ENCODE results near the gene TDRD15. TPM values are rescaled to one million over a fixed set of nuclear protein-coding genes. Genes with fewer than 3 reads are reported as not detected.

Gene TDRD15
- total RNA-seq, 2 donors from 2014 or later, result 0.33 TPM; not detected in 1

GRCh38 chr2:21165350-21165749 is 41.6 kb downstream of the TDRD15 start:
- H3K27me3 ChIP-seq, result no peaks in the 10 kb centered on the region
- H3K4me1 ChIP-seq, result no peaks in the 10 kb centered on the region
- no peak overlapping the region for H3K4me3 ChIP-seq
- no peak overlapping the region for H3K27ac ChIP-seq
- TF ChIP-seq POLR2A (IDR thresholded peaks at IDR 0.05) (no peak), CTCF (IDR thresholded peaks at IDR 0.05) (peak in 1 of 7 experiments; percentile 11)
- H3K9me3 ChIP-seq, result no peaks in the 10 kb centered on the region
- ATAC-seq (no peak), DNase-seq (no peak)
- no peaks in the 10 kb centered on the region for H3K36me3 ChIP-seq (replicated peaks in 1 of 2; ENCODE audit: insufficient read depth in 1 of 2, low read depth in 2 of 2)
- 4 to 5% methylated on average over 1 of the region's 1 CpG for WGBS, 2 donors
- intact Hi-C loops (cut with DNase I), result no loop called here

GRCh38 chr2:21175895-21176646 is 52.3 kb downstream of the TDRD15 start:
- no peaks in the 10 kb centered on the region for H3K27me3 ChIP-seq
- H3K9me3 ChIP-seq, result no peaks in the 10 kb centered on the region
- no peak overlapping the region for H3K4me3 ChIP-seq
- TF ChIP-seq CTCF (IDR thresholded peaks at IDR 0.05) (peak in 5 of 7 experiments; percentile 12 to 51 (median 35)), POLR2A (IDR thresholded peaks at IDR 0.05) (no peak)
- 16 to 18% methylated on average over 5 of the region's 5 CpGs for WGBS, 2 donors
- H3K36me3 ChIP-seq (replicated peaks in 1 of 2; ENCODE audit: insufficient read depth in 1 of 2, low read depth in 2 of 2), result no peaks in the 10 kb centered on the region
- intact Hi-C loops (cut with DNase I), result no loop called here
- ATAC-seq (no peak), DNase-seq (no peak)
- H3K4me1 ChIP-seq, result no peaks in the 10 kb centered on the region
- no peak overlapping the region for H3K27ac ChIP-seq

GRCh38 chr2:21181957-21182356 is 58.2 kb downstream of the TDRD15 start:
- Histone ChIP-seq H3K27ac (no peak overlapping the region), H3K36me3 (replicated peaks in 1 of 2; ENCODE audit: insufficient read depth in 1 of 2, low read depth in 2 of 2) (no peaks in the 10 kb centered on the region), H3K9me3 (no peaks in the 10 kb centered on the region), H3K27me3 (no peaks in the 10 kb centered on the region), H3K4me3 (no peak overlapping the region), H3K4me1 (no peaks in the 10 kb centered on the region)
- TF ChIP-seq POLR2A (IDR thresholded peaks at IDR 0.05) (no peak), CTCF (IDR thresholded peaks at IDR 0.05) (no peak)
- intact Hi-C loops (cut with DNase I), result no loop called here
- ATAC-seq, result no peak
- no peak for DNase-seq
- 58 to 67% methylated on average over 5 of the region's 5 CpGs for WGBS, 2 donors

- intact Hi-C loops (cut with DNase I), result no loop called here
- H3K27me3 ChIP-seq, result no peaks in the 10 kb centered on the region
- H3K27ac ChIP-seq, result no peak overlapping the region
- no peak for ATAC-seq
- H3K4me1 ChIP-seq, result no peaks in the 10 kb centered on the region
- DNase-seq, result no peak
- H3K36me3 ChIP-seq (replicated peaks in 1 of 2; ENCODE audit: insufficient read depth in 1 of 2, low read depth in 2 of 2), result no peaks in the 10 kb centered on the region
- H3K9me3 ChIP-seq, result no peaks in the 10 kb centered on the region
- WGBS, 2 donors, result 46 to 47% methylated on average over 4 of the region's 4 CpGs
- TF ChIP-seq CTCF (IDR thresholded peaks at IDR 0.05), result no peak
- TF ChIP-seq POLR2A (IDR thresholded peaks at IDR 0.05), result no peak
- no peak overlapping the region for H3K4me3 ChIP-seq
Observed at GRCh38 chr2:21183306-21183705, 59.5 kb downstream of the TDRD15 start.

- Histone ChIP-seq H3K36me3 (replicated peaks in 1 of 2; ENCODE audit: insufficient read depth in 1 of 2, low read depth in 2 of 2) (no peaks in the 10 kb centered on the region), H3K27me3 (no peaks in the 10 kb centered on the region), H3K4me3 (no peak overlapping the region), H3K27ac (no peak overlapping the region), H3K4me1 (no peaks in the 10 kb centered on the region), H3K9me3 (no peaks in the 10 kb centered on the region)
- intact Hi-C loops (cut with DNase I), result no loop called here
- 64 to 69% methylated on average over 2 of the region's 2 CpGs for WGBS, 2 donors
- ATAC-seq (no peak), DNase-seq (no peak)
- no peak for TF ChIP-seq POLR2A (IDR thresholded peaks at IDR 0.05)
- TF ChIP-seq CTCF (IDR thresholded peaks at IDR 0.05), result no peak
Observed at GRCh38 chr2:21183726-21184125, 60.0 kb downstream of the TDRD15 start.

All from body of pancreas (tissue), 4 donors.